WTC11 (cell line): ENCODE results near the gene ST13. TPM values are rescaled to one million over a fixed set of nuclear protein-coding genes. Genes with fewer than 3 reads are reported as not detected.

ENCODE experiments used
- ATAC-seq: fragments of 200-7000 bp; cut with Tn5 transposase; 2 replicates; pipeline ENCODE4 v1.10.0; 2021; ENCODE audit warnings: mild to moderate bottlenecking, moderate library complexity
- CTCF ChIA-PET: fragments of 300-600 bp; sonication (Branson Sonifier 250); formaldehyde crosslinking; loops from one replicate; lab custom pipeline; 2021; ENCODE audit warnings: antibody characterized with exemption; lab: Charles Lee
- POLR2A ChIA-PET: fragments of 350-600 bp; sonication (Branson Sonifier 250); formaldehyde crosslinking; loops from one replicate; lab custom pipeline; 2021; ENCODE audit warnings: antibody characterized with exemption; lab: Charles Lee
- DNase-seq: peaks from one replicate; pipeline ENCODE4 v3.0.0; 2021; ENCODE audit warnings: low spot score
- H3K27ac Mint-ChIP-seq: 2 replicates; pipeline ENCODE4 v1.8.0; 2021; ENCODE audit warnings: mixed read lengths
- H3K27me3 Mint-ChIP-seq: 2 replicates; pipeline ENCODE4 v1.8.0; 2021; ENCODE audit warnings: low read depth, mild to moderate bottlenecking, moderate library complexity, mixed read lengths
- H3K36me3 Mint-ChIP-seq: 2 replicates; pipeline ENCODE4 v1.8.0; 2021; ENCODE audit warnings: mixed read lengths
- H3K4me1 Mint-ChIP-seq: 2 replicates; pipeline ENCODE4 v1.8.0; 2022; ENCODE audit warnings: mixed read lengths
- H3K4me3 Mint-ChIP-seq: 2 replicates; pipeline ENCODE4 v1.8.0; 2021; ENCODE audit warnings: mild to moderate bottlenecking, moderate library complexity, mixed read lengths
- H3K9me3 Mint-ChIP-seq: 2 replicates; pipeline ENCODE4 v1.8.0; 2021; ENCODE audit warnings: mixed read lengths
- CDX4 ChIP-seq: fragments of 250-450 bp; sonication (Bioruptor Pico); IDR thresholded peaks from 2 replicates; pipeline ENCODE4 v1.9.0; 2021; ENCODE audit warnings: moderate library complexity, mild to moderate bottlenecking, inconsistent platforms, borderline replicate concordance
- E2F4 ChIP-seq: sonication (generic); formaldehyde crosslinking; IDR thresholded peaks from 2 replicates; pipeline ENCODE4 v1.8.1; 2022; ENCODE audit warnings: low read depth, mild to moderate bottlenecking, moderate library complexity, missing genetic modification reagents, borderline replicate concordance
- E2F5 ChIP-seq: sonication (generic); formaldehyde crosslinking; IDR thresholded peaks from 2 replicates; pipeline ENCODE4 v1.8.1; 2022; ENCODE audit warnings: mild to moderate bottlenecking, moderate library complexity, missing genetic modification reagents
- ELF4 ChIP-seq: sonication (generic); formaldehyde crosslinking; IDR thresholded peaks from 2 replicates; pipeline ENCODE4 v1.8.1; 2022; ENCODE audit warnings: low read depth, mild to moderate bottlenecking, moderate library complexity, missing genetic modification reagents
- ETV6 ChIP-seq: sonication (generic); formaldehyde crosslinking; IDR thresholded peaks from 2 replicates; pipeline ENCODE4 v1.8.1; 2022; ENCODE audit warnings: mild to moderate bottlenecking, missing genetic modification reagents
- MYBL2 ChIP-seq: sonication (generic); formaldehyde crosslinking; IDR thresholded peaks from 2 replicates; pipeline ENCODE4 v1.8.1; 2023; ENCODE audit warnings: mild to moderate bottlenecking, moderate library complexity, missing genetic modification reagents
- NR1H2 ChIP-seq: sonication (generic); formaldehyde crosslinking; IDR thresholded peaks from 2 replicates; pipeline ENCODE4 v1.9.0; 2021; ENCODE audit warnings: mild to moderate bottlenecking, moderate library complexity, missing genetic modification reagents
- NR2C2 ChIP-seq: sonication (generic); formaldehyde crosslinking; IDR thresholded peaks from 2 replicates; pipeline ENCODE4 v1.8.0; 2022; ENCODE audit warnings: mild to moderate bottlenecking, missing genetic modification reagents
- OVOL2 ChIP-seq: fragments of 250-450 bp; sonication (Bioruptor Pico); IDR thresholded peaks from 2 replicates; pipeline ENCODE4 v1.9.0; 2021; ENCODE audit warnings: mild to moderate bottlenecking, borderline replicate concordance
- STAT6 ChIP-seq: sonication (generic); formaldehyde crosslinking; conservative IDR thresholded peaks from 2 replicates; pipeline ENCODE4 v1.8.1; 2023; ENCODE audit warnings: mild to moderate bottlenecking, low read depth, missing genetic modification reagents, moderate library complexity
- ZBTB43 ChIP-seq: sonication (generic); formaldehyde crosslinking; IDR thresholded peaks from 2 replicates; pipeline ENCODE4 v1.8.1; 2023; ENCODE audit warnings: mild to moderate bottlenecking, missing genetic modification reagents
- ZNF121 ChIP-seq: sonication (generic); formaldehyde crosslinking; IDR thresholded peaks from 2 replicates; pipeline ENCODE4 v1.8.0; 2023; ENCODE audit warnings: missing genetic modification reagents
- ZNF219 ChIP-seq: sonication (generic); formaldehyde crosslinking; IDR thresholded peaks from 2 replicates; pipeline ENCODE4 v1.8.0; 2023; ENCODE audit warnings: missing genetic modification reagents, mild to moderate bottlenecking, borderline replicate concordance
- ZNF281 ChIP-seq: sonication (generic); formaldehyde crosslinking; IDR thresholded peaks from 2 replicates; pipeline ENCODE4 v1.8.0; 2023; ENCODE audit warnings: mild to moderate bottlenecking, missing genetic modification reagents
- ZNF416 ChIP-seq: fragments of 250-450 bp; sonication (Bioruptor Pico); IDR thresholded peaks from 2 replicates; pipeline ENCODE4 v1.9.0; 2021; ENCODE audit warnings: mild to moderate bottlenecking, inconsistent platforms
- ZNF512 ChIP-seq: sonication (generic); formaldehyde crosslinking; IDR thresholded peaks from 2 replicates; pipeline ENCODE4 v1.8.1; 2022; ENCODE audit warnings: missing genetic modification reagents, borderline replicate concordance
- total RNA-seq: library from RNA; stranded (reverse); gene quantifications from 3 replicates; pipeline ENCODE4 v1.2.3, GENCODE V29; 2021

ST13 gene
- total RNA-seq, 1 experiment from 2014 or later: 289 TPM

GRCh38 chr22:40818747-40819598, 37.5 kb downstream of the ST13 start, which contains the start of gene SLC25A17 (continued):
- TF ChIP-seq ZNF219 (CRISPR knock-in tag) (no peak), E2F4 (CRISPR knock-in tag) (no peak), E2F5 (CRISPR knock-in tag) (peak; percentile 55; the same call in 1 of the 2 replicates), NR2C2 (CRISPR knock-in tag) (peak; percentile 87), ZNF512 (CRISPR knock-in tag) (no peak), NR1H2 (CRISPR knock-in tag) (no peak), CDX4 (no peak), ZBTB43 (peak; percentile 50; the same call in 1 of the 2 replicates), OVOL2 (CRISPR knock-in tag) (no peak), ZNF416 (CRISPR knock-in tag) (no peak), MYBL2 (CRISPR knock-in tag) (peak; percentile 57; the same call in 1 of the 2 replicates)

GRCh38 chr22:40818192-40818746, 38.2 kb downstream of the ST13 start:
- ChIA-PET CTCF (interaction anchor here (0.5 to 1.4 kb wide), 5 partner anchors 58 to 135 kb away, joined by 3 to 9 read pairs (median 3); no protein-coding TSS in a partner anchor), POLR2A (interaction anchor here (0.6 to 0.7 kb wide), 3 partner anchors 10 to 687 kb away, joined by 3 to 5 read pairs (median 3); no protein-coding TSS in a partner anchor)
- ATAC-seq (no peak), DNase-seq (no peak)
- H3K27me3 Mint-ChIP-seq: no peaks in the 10 kb centered on the region
- peaks cover 24% of the 10 kb centered on the region for H3K4me1 Mint-ChIP-seq
- peak overlapping the region; percentile 79 for H3K27ac Mint-ChIP-seq
- H3K9me3 Mint-ChIP-seq: no peaks in the 10 kb centered on the region
- no peak for TF ChIP-seq ZNF281 (CRISPR knock-in tag)
- peak; percentile 78 for TF ChIP-seq ZNF121 (CRISPR knock-in tag)
- no peak for TF ChIP-seq ETV6 (CRISPR knock-in tag)
- no peak for TF ChIP-seq ELF4
- no peak for TF ChIP-seq STAT6
- TF ChIP-seq, all 79 proteins: peak for 1
- Mint-ChIP-seq H3K4me3 (peak overlapping the region; percentile 92), H3K36me3 (peaks cover 13% of the 10 kb centered on the region)
